Panc1 (cell line): ENCODE measurements around the gene PPP1R26. TPM values are rescaled to one million over a fixed set of nuclear protein-coding genes. Genes with fewer than 3 reads are reported as not detected.

Experiments
- ATAC-seq: fragments of 200-7000 bp; cut with Tn5 transposase; 2 replicates; pipeline ENCODE4 v1.9.1; 2020; ENCODE audit warnings: mild to moderate bottlenecking, moderate library complexity
- BruUV-seq: library from RNA; stranded (reverse); fragments of 400-500 nt; replicated peaks from 2 replicates; lab custom pipeline; 2021; lab: Mats Ljungman, UMichigan
- CTCF ChIA-PET: fragments of 300-600 bp; sonication (Branson Sonifier 250); formaldehyde crosslinking; loops from one replicate; lab custom pipeline; 2022; ENCODE audit warnings: antibody characterized with exemption; lab: Charles Lee
- POLR2A ChIA-PET: fragments of 300-600 bp; sonication (Branson Sonifier 250); formaldehyde crosslinking; loops from one replicate; lab custom pipeline; 2022; ENCODE audit warnings: antibody characterized with exemption; lab: Charles Lee
- DNase-seq: peaks from one replicate; pipeline ENCODE4 v3.0.0-alpha.2; 2010; ENCODE audit warnings: low read depth, low spot score
- H3K27ac ChIP-seq: 2 replicates; pipeline ENCODE4 v1.5.1; 2011; ENCODE audit warnings: mild to moderate bottlenecking, low read length, inconsistent platforms
- H3K27me3 ChIP-seq: fragments of 200-500 bp; sonication (Bioruptor generic); 2 replicates; pipeline ENCODE4 v1.6.0; 2014; ENCODE audit warnings: low read length, inconsistent platforms; ENCODE audit not compliant: control insufficient read depth, insufficient read depth
- H3K36me3 ChIP-seq: fragments of 200-500 bp; sonication (Bioruptor generic); 2 replicates; pipeline ENCODE4 v1.5.1; 2014; ENCODE audit warnings: inconsistent platforms, mild to moderate bottlenecking, low read length, moderate library complexity; ENCODE audit not compliant: control insufficient read depth, insufficient read depth
- H3K4me1 ChIP-seq: 2 replicates; pipeline ENCODE4 v1.5.1; 2011; ENCODE audit warnings: inconsistent platforms, mild to moderate bottlenecking, low read length, moderate library complexity; ENCODE audit not compliant: control insufficient read depth, insufficient read depth
- H3K4me3 ChIP-seq, 2 experiments: 2 replicates each; pipeline ENCODE4 v1.5.1; 2011 to 2012; ENCODE audit warnings: low read depth in 2 of 2, low read length in 2 of 2, mild to moderate bottlenecking in 2 of 2, inconsistent platforms in 1 of 2, moderate library complexity in 1 of 2
- H3K9me3 ChIP-seq: fragments of 200-500 bp; sonication (Bioruptor generic); 2 replicates; pipeline ENCODE4 v1.5.1; 2014; ENCODE audit warnings: low read depth, mild to moderate bottlenecking, inconsistent platforms, low read length, moderate library complexity; ENCODE audit not compliant: control insufficient read depth, insufficient read depth
- CTCF ChIP-seq: fragments of 450-650 bp; IDR thresholded peaks from 2 replicates; pipeline ENCODE4 v1.5.1; 2017; ENCODE audit warnings: mild to moderate bottlenecking
- POLR2AphosphoS5 ChIP-seq: IDR thresholded peaks from 2 replicates; pipeline ENCODE4 v1.6.1; 2012; ENCODE audit warnings: mild to moderate bottlenecking, low read depth, low read length, moderate library complexity
- REST ChIP-seq, 2 experiments: IDR thresholded peaks; 2 replicates each; pipeline ENCODE4 v1.6.1; 2011 to 2012; ENCODE audit warnings: low read depth in 2 of 2, control low read depth in 1 of 2, low read length in 1 of 2, mild to moderate bottlenecking in 1 of 2, moderate library complexity in 1 of 2; ENCODE audit not compliant: insufficient read depth in 1 of 2
- SIN3A ChIP-seq: IDR thresholded peaks from 2 replicates; pipeline ENCODE4 v1.6.1; 2012; ENCODE audit warnings: low read depth, mild to moderate bottlenecking, low read length, moderate library complexity, borderline replicate concordance; ENCODE audit not compliant: insufficient read depth
- TCF7L2 ChIP-seq: IDR thresholded peaks from 2 replicates; pipeline ENCODE4 v1.6.1; 2011; ENCODE audit warnings: mild to moderate bottlenecking, low read depth, low read length, inconsistent platforms
- in situ Hi-C: cut with HindIII; loops from 2 replicates; pipeline ENCODE4 v1.10.0; 2016; ENCODE audit warnings: low sequenced_read_pairs, low pct_unique_long_range_greater_than_20kb
- intact Hi-C: fragments of 100-400 bp; cut with micrococcal nuclease; formaldehyde crosslinking; loops from one replicate; pipeline ENCODE4 v1.10.0; 2022; ENCODE audit not compliant: unreplicated experiment
- total RNA-seq: library from RNA; stranded (reverse); gene quantifications from one replicate; pipeline ENCODE4 v1.2.1, GENCODE V29; 2021; ENCODE audit not compliant: unreplicated experiment

Gene PPP1R26
- total RNA-seq, 1 experiment from 2014 or later, result 17.5 TPM

GRCh38 chr9:135509458-135509857, 29.9 kb downstream of the PPP1R26 start:
- CTCF ChIA-PET, result no interaction called here
- no peaks in the 10 kb centered on the region for H3K36me3 ChIP-seq
- H3K4me1 ChIP-seq, result no peaks in the 10 kb centered on the region
- no TSS peak for BruUV-seq
- TF ChIP-seq REST (IDR thresholded peaks at IDR 0.05; ENCODE audit: insufficient read depth in 1 of 2, low read depth in 2 of 2, low read length in 1 of 2) (no peak), SIN3A (no peak), POLR2AphosphoS5 (no peak), TCF7L2 (no peak), CTCF (no peak)
- no peak overlapping the region for H3K4me3 ChIP-seq
- intact Hi-C loops, result no loop called here
- H3K9me3 ChIP-seq, result no peaks in the 10 kb centered on the region
- DNase-seq (no peak), ATAC-seq (no peak)
- in situ Hi-C loops, result no loop called here
- H3K27ac ChIP-seq, result no peak overlapping the region
- POLR2A ChIA-PET, result no interaction called here
- no peaks in the 10 kb centered on the region for H3K27me3 ChIP-seq

GRCh38 chr9:135512241-135512603, 32.6 kb downstream of the PPP1R26 start:
- BruUV-seq, result no TSS peak
- no peaks in the 10 kb centered on the region for H3K36me3 ChIP-seq
- H3K4me1 ChIP-seq, result no peaks in the 10 kb centered on the region
- ATAC-seq (no peak), DNase-seq (no peak)
- H3K27me3 ChIP-seq, result no peaks in the 10 kb centered on the region
- POLR2A ChIA-PET, result no interaction called here
- H3K9me3 ChIP-seq, result no peaks in the 10 kb centered on the region
- CTCF ChIA-PET, result no interaction called here
- in situ Hi-C loops, result no loop called here
- intact Hi-C loops, result no loop called here
- no peak overlapping the region for H3K4me3 ChIP-seq
- TF ChIP-seq CTCF, result no peak
- TF ChIP-seq POLR2AphosphoS5, result no peak
- no peak for TF ChIP-seq REST (IDR thresholded peaks at IDR 0.05; ENCODE audit: insufficient read depth in 1 of 2, low read depth in 2 of 2, low read length in 1 of 2)
- no peak for TF ChIP-seq TCF7L2
- TF ChIP-seq SIN3A, result no peak
- no peak overlapping the region for H3K27ac ChIP-seq
